ENCODE data around the gene UMAD1. TPM values are rescaled to one million over a fixed set of nuclear protein-coding genes. Genes with fewer than 3 reads are reported as not detected.

The UMAD1 gene
- total and polyA plus RNA-seq, 2 of the 13 experiments (the other 11 are each of a cell fraction or from before 2014, with no cell fraction given) = 16.8 to 17.6 TPM

DNA sequence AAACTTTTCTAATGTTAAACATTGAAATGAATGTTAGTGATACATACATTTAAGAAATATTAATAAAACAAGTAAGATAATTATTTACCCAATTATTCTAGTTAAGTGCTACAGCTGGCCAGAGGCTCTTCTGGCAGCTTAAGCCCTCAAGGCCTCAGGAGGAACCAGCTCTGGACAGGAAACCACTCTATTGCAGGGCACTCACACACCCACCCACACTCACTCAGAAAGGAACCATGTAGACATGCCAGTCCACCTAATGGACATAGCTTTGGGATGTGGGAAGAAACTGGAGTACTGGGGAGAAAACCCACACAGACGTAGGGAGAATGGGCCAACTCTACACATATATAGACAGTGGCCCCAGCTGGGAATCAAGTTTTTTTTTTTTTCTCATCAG lies 28.2 kb downstream of the UMAD1 start:
- in situ Hi-C loops (cut with HindIII; ENCODE audit: extremely low pct_ligation_motif_present, low pct_unique_long_range_greater_than_20kb) (loop anchor here (25.0 kb wide), 1 partner anchor 544 kb away; no protein-coding TSS in a partner anchor), intact Hi-C loops (cut with micrococcal nuclease; ENCODE audit: unreplicated experiment) (no loop called here)
- Histone ChIP-seq H3K27ac (ENCODE audit: extremely low read length, insufficient read depth, low read length) (no peak overlapping the region), H3K9me3 (ENCODE audit: low read length) (no peaks in the 10 kb centered on the region), H3K4me3 (replicated peaks in 1 of 3; ENCODE audit: insufficient read depth in 1 of 3, low read depth in 2 of 3, low read length in 3 of 3) (no peak overlapping the region), H4K20me1 (ENCODE audit: insufficient read depth, low read length) (no peaks in the 10 kb centered on the region), H3K36me3 (replicated peaks in 1 of 2; ENCODE audit: control insufficient read depth in 1 of 2, insufficient read depth in 2 of 2, low read length in 2 of 2) (no peaks in the 10 kb centered on the region), H3K9ac (ENCODE audit: insufficient read depth, low read depth, low read length) (no peak overlapping the region), H3K4me2 (ENCODE audit: low read depth, low read length) (no peak overlapping the region), H2AFZ (ENCODE audit: low read length) (no peak overlapping the region), H3K4me1 (ENCODE audit: insufficient read depth, low read length) (0 out of 2 replicates have a peak, but pooled peaks cover 6% of the 10 kb centered on the region), H3K79me2 (ENCODE audit: insufficient read depth, low read length) (peaks cover 4% of the 10 kb centered on the region), H3K27me3 (ENCODE audit: control insufficient read depth in 1 of 2, insufficient read depth in 2 of 2, low read length in 2 of 2) (no peaks in the 10 kb centered on the region)
- no peak for ATAC-seq
- POLR2A ChIA-PET = no interaction called here
- TF ChIP-seq ZNF350 (CRISPR knock-in tag; IDR thresholded peaks at IDR 0.05; ENCODE audit: borderline replicate concordance, low read depth) (no peak), ZNF670 (CRISPR knock-in tag; IDR thresholded peaks at IDR 0.05; ENCODE audit: borderline replicate concordance) (no peak), MEIS1 (CRISPR knock-in tag; IDR thresholded peaks at IDR 0.05; ENCODE audit: borderline replicate concordance) (no peak), PCBP2 (optimal IDR thresholded peaks at IDR 0.05; ENCODE audit: low read depth, low read length, poor library complexity, severe bottlenecking) (no peak), WIZ (CRISPR knock-in tag; IDR thresholded peaks at IDR 0.05) (no peak), KDM3A (CRISPR knock-in tag; IDR thresholded peaks at IDR 0.05; ENCODE audit: low read depth) (no peak), CBFB (CRISPR knock-in tag; IDR thresholded peaks at IDR 0.05) (no peak), HMGA1 (CRISPR knock-in tag; conservative IDR thresholded peaks at IDR 0.05) (no peak)
- CTCF ChIA-PET (ENCODE audit: low intra/inter-chr PET ratio, low total read pairs) = no interaction called here
- 95% methylated on average over 1 of the region's 1 CpG for WGBS (ENCODE audit: low lambda C conversion rate)
- FAIRE-seq = no peak
- no TSS peak for BruUV-seq (replicated peaks)
- no peak for DNase-seq (ENCODE audit: low spot score)

DNA sequence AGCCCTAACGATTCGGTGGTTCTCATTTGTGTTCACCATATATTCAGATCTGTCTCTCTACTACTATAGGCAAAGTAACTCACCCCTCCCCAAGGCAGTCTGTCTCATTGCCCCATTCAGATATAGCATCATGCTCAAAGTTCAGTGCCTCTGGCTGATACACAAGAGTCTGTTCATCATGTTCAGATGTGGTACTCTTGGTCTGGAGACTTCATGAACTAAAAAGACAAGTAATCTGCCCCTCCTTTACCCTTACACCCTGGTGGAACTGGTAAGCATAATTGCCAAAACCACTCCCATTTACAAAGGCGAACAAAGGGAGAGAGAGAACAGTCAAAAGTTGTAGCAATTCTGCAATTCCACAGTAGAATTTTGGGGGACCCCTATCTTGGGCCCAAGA lies 29.9 kb downstream of the UMAD1 start:
- intact Hi-C loops (cut with micrococcal nuclease; ENCODE audit: unreplicated experiment) = loop anchor here (10.0 kb wide), 1 partner anchor 244 kb away; no protein-coding TSS in a partner anchor
- ChIA-PET POLR2A (no interaction called here), CTCF (ENCODE audit: low intra/inter-chr PET ratio, low total read pairs) (no interaction called here)
- in situ Hi-C loops (cut with HindIII; ENCODE audit: extremely low pct_ligation_motif_present, low pct_unique_long_range_greater_than_20kb) = loop anchor here (25.0 kb wide), 1 partner anchor 542 kb away; no protein-coding TSS in a partner anchor
- ATAC-seq = no peak
- no peak for DNase-seq (ENCODE audit: low spot score)
- Histone ChIP-seq H3K4me2 (ENCODE audit: low read depth, low read length) (no peak overlapping the region), H3K36me3 (replicated peaks in 1 of 2; ENCODE audit: control insufficient read depth in 1 of 2, insufficient read depth in 2 of 2, low read length in 2 of 2) (peaks cover under 1 to 2% of the 10 kb centered on the region in 2 experiments; a peak in 2 of 5 replicates), H3K27ac (ENCODE audit: extremely low read length, insufficient read depth, low read length) (no peak overlapping the region), H2AFZ (ENCODE audit: low read length) (no peak overlapping the region), H3K9ac (ENCODE audit: insufficient read depth, low read depth, low read length) (no peak overlapping the region), H3K9me3 (ENCODE audit: low read length) (no peaks in the 10 kb centered on the region), H3K79me2 (ENCODE audit: insufficient read depth, low read length) (peaks cover 4% of the 10 kb centered on the region), H3K4me3 (replicated peaks in 1 of 3; ENCODE audit: insufficient read depth in 1 of 3, low read depth in 2 of 3, low read length in 3 of 3) (no peak overlapping the region), H3K4me1 (ENCODE audit: insufficient read depth, low read length) (no peaks in the 10 kb centered on the region), H3K27me3 (ENCODE audit: control insufficient read depth in 1 of 2, insufficient read depth in 2 of 2, low read length in 2 of 2) (no peaks in the 10 kb centered on the region), H4K20me1 (ENCODE audit: insufficient read depth, low read length) (no peaks in the 10 kb centered on the region)
- no TSS peak for BruUV-seq (replicated peaks)
- WGBS (ENCODE audit: low lambda C conversion rate) = 90% methylated on average over 3 of the region's 3 CpGs
- FAIRE-seq = no peak
- TF ChIP-seq, protein P1, sequence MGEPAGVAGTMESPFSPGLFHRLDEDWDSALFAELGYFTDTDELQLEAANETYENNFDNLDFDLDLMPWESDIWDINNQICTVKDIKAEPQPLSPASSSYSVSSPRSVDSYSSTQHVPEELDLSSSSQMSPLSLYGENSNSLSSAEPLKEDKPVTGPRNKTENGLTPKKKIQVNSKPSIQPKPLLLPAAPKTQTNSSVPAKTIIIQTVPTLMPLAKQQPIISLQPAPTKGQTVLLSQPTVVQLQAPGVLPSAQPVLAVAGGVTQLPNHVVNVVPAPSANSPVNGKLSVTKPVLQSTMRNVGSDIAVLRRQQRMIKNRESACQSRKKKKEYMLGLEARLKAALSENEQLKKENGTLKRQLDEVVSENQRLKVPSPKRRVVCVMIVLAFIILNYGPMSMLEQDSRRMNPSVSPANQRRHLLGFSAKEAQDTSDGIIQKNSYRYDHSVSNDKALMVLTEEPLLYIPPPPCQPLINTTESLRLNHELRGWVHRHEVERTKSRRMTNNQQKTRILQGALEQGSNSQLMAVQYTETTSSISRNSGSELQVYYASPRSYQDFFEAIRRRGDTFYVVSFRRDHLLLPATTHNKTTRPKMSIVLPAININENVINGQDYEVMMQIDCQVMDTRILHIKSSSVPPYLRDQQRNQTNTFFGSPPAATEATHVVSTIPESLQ (CRISPR knock-in tag; conservative IDR thresholded peaks at IDR 0.05) = no peak
- TF ChIP-seq, protein P2, sequence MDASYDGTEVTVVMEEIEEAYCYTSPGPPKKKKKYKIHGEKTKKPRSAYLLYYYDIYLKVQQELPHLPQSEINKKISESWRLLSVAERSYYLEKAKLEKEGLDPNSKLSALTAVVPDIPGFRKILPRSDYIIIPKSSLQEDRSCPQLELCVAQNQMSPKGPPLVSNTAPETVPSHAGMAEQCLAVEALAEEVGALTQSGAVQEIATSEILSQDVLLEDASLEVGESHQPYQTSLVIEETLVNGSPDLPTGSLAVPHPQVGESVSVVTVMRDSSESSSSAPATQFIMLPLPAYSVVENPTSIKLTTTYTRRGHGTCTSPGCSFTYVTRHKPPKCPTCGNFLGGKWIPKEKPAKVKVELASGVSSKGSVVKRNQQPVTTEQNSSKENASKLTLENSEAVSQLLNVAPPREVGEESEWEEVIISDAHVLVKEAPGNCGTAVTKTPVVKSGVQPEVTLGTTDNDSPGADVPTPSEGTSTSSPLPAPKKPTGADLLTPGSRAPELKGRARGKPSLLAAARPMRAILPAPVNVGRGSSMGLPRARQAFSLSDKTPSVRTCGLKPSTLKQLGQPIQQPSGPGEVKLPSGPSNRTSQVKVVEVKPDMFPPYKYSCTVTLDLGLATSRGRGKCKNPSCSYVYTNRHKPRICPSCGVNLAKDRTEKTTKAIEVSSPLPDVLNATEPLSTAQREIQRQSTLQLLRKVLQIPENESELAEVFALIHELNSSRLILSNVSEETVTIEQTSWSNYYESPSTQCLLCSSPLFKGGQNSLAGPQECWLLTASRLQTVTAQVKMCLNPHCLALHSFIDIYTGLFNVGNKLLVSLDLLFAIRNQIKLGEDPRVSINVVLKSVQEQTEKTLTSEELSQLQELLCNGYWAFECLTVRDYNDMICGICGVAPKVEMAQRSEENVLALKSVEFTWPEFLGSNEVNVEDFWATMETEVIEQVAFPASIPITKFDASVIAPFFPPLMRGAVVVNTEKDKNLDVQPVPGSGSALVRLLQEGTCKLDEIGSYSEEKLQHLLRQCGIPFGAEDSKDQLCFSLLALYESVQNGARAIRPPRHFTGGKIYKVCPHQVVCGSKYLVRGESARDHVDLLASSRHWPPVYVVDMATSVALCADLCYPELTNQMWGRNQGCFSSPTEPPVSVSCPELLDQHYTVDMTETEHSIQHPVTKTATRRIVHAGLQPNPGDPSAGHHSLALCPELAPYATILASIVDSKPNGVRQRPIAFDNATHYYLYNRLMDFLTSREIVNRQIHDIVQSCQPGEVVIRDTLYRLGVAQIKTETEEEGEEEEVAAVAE (CRISPR knock-in tag; IDR thresholded peaks at IDR 0.05; ENCODE audit: borderline replicate concordance) = no peak
- no peak for TF ChIP-seq ZNF776 (CRISPR knock-in tag; IDR thresholded peaks at IDR 0.05)
- no peak for TF ChIP-seq SIX1 (CRISPR knock-in tag; IDR thresholded peaks at IDR 0.05; ENCODE audit: borderline replicate concordance)
- no peak for TF ChIP-seq CEBPB (IDR thresholded peaks at IDR 0.05; ENCODE audit: borderline replicate concordance, low read depth, low read length)
